ENCODE results near the gene RPS29. TPM values are rescaled to one million over a fixed set of nuclear protein-coding genes. Genes with fewer than 3 reads are reported as not detected.
A peak's percentile ranks its signal among the peaks of the same experiment; 100 is the strongest.

Gene RPS29
- total and polyA plus RNA-seq, 9 of the 15 experiments (the other 6 are each of a cell fraction or from before 2014, with no cell fraction given): 1,545 to 5,012 (median 2,448) TPM

DNA sequence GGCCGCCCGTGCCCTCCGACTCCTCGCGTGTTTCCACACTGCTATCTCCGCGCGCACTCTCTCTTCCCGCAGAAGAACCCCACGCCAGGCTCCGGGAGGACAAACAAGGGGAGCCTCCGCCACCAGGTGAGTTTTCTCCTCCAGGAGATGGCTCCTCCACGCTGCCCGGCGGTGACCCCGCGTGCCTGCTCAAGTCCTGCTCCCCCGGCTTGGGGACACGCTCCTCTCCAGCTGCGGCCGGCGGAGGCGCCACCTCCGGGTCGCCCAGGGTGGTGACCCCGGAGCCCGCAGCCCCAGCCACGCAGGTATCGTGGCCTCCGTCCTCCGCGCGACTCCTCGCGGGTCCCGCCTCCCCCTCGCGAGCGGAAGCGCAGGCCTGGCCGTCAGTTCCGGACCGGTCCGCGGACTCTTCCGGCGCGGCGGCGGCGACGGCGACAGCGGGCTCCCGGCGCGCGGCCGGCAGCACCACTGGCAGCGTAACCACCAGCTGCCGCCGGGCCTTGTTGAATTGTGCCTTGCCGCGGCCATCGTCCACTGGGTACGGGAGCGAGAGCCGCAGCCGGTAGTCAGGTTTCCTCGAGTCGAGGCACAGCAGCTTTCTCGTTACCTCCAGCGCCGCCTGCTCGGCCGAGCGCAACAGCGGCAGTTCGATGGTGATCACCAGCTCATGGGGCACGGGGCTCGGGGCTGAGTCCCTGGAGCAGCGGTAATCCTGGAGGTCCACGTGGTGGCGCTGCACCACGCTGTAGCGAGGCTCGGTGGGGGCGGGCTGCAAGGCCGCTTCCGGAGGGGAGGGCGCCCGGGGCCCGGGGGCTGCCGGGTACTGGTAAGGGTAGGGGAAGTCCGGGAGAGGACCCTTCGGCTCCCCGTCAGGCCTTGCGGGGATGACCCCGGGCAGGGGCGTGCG, 47.7 kb upstream of the RPS29 start (continued):
- TF ChIP-seq, protein P1, sequence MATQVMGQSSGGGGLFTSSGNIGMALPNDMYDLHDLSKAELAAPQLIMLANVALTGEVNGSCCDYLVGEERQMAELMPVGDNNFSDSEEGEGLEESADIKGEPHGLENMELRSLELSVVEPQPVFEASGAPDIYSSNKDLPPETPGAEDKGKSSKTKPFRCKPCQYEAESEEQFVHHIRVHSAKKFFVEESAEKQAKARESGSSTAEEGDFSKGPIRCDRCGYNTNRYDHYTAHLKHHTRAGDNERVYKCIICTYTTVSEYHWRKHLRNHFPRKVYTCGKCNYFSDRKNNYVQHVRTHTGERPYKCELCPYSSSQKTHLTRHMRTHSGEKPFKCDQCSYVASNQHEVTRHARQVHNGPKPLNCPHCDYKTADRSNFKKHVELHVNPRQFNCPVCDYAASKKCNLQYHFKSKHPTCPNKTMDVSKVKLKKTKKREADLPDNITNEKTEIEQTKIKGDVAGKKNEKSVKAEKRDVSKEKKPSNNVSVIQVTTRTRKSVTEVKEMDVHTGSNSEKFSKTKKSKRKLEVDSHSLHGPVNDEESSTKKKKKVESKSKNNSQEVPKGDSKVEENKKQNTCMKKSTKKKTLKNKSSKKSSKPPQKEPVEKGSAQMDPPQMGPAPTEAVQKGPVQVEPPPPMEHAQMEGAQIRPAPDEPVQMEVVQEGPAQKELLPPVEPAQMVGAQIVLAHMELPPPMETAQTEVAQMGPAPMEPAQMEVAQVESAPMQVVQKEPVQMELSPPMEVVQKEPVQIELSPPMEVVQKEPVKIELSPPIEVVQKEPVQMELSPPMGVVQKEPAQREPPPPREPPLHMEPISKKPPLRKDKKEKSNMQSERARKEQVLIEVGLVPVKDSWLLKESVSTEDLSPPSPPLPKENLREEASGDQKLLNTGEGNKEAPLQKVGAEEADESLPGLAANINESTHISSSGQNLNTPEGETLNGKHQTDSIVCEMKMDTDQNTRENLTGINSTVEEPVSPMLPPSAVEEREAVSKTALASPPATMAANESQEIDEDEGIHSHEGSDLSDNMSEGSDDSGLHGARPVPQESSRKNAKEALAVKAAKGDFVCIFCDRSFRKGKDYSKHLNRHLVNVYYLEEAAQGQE (IDR thresholded peaks at IDR 0.05; ENCODE audit: borderline replicate concordance): peak; percentile 54; the same call in 1 of the 2 replicates
- TF ChIP-seq, protein P1 (CRISPR knock-in tag; IDR thresholded peaks at IDR 0.05; ENCODE audit: low read depth): no peak
- no peak for TF ChIP-seq ZNF707 (CRISPR knock-in tag; conservative IDR thresholded peaks at IDR 0.05)
- TF ChIP-seq SMC3 (conservative IDR thresholded peaks at IDR 0.05; ENCODE audit: insufficient read depth, low read depth, low read length): peak; percentile 46
- peak; percentile 10; the same call in 1 of the 2 replicates for TF ChIP-seq ZNF121 (CRISPR knock-in tag; conservative IDR thresholded peaks at IDR 0.05)
- TF ChIP-seq, protein P2, sequence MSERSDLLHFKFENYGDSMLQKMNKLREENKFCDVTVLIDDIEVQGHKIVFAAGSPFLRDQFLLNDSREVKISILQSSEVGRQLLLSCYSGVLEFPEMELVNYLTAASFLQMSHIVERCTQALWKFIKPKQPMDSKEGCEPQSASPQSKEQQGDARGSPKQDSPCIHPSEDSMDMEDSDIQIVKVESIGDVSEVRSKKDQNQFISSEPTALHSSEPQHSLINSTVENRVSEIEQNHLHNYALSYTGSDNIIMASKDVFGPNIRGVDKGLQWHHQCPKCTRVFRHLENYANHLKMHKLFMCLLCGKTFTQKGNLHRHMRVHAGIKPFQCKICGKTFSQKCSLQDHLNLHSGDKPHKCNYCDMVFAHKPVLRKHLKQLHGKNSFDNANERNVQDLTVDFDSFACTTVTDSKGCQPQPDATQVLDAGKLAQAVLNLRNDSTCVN (CRISPR knock-in tag; IDR thresholded peaks at IDR 0.05): no peak
- TF ChIP-seq ZNF551 (CRISPR knock-in tag; IDR thresholded peaks at IDR 0.05): no peak
- TF ChIP-seq MBD2 (IDR thresholded peaks at IDR 0.05; ENCODE audit: borderline replicate concordance, low read depth): no peak; the same call in 1 of the 2 replicates
- TF ChIP-seq POLR2AphosphoS5 (IDR thresholded peaks at IDR 0.05; ENCODE audit: control insufficient read depth, insufficient read depth, low read depth, low read length): peak; percentile 31
- peak; percentile 20; the same call in 1 of the 2 replicates for TF ChIP-seq ZNF24 (IDR thresholded peaks at IDR 0.05)
- peak; percentile 42 to 45; a peak in 1 of 4 replicates for TF ChIP-seq FOXK2 (conservative IDR thresholded peaks at IDR 0.05 in 1 of 2, IDR thresholded peaks at IDR 0.05 in 1 of 2; ENCODE audit: low read depth in 2 of 2)
- TF ChIP-seq, protein P3, sequence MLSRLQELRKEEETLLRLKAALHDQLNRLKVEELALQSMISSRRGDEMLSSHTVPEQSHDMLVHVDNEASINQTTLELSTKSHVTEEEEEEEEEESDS (CRISPR knock-in tag; IDR thresholded peaks at IDR 0.05): no peak
- TF ChIP-seq, protein P4, sequence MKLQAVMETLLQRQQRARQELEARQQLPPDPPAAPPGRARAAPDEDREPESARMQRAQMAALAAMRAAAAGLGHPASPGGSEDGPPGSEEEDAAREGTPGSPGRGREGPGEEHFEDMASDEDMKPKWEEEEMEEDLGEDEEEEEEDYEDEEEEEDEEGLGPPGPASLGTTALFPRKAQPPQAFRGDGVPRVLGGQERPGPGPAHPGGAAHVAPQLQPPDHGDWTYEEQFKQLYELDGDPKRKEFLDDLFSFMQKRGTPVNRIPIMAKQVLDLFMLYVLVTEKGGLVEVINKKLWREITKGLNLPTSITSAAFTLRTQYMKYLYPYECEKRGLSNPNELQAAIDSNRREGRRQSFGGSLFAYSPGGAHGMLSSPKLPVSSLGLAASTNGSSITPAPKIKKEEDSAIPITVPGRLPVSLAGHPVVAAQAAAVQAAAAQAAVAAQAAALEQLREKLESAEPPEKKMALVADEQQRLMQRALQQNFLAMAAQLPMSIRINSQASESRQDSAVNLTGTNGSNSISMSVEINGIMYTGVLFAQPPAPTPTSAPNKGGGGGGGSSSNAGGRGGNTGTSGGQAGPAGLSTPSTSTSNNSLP (IDR thresholded peaks at IDR 0.05; ENCODE audit: borderline replicate concordance, low read depth, low read length): 0 out of 2 replicates have a peak, but pooled peaks have one; percentile 20
- peak; percentile 65 to 68 for TF ChIP-seq RAD21 (CRISPR knock-in tag; conservative IDR thresholded peaks at IDR 0.05 in 1 of 2, IDR thresholded peaks at IDR 0.05 in 1 of 2)
- peak; percentile 91 for TF ChIP-seq POLR2A (conservative IDR thresholded peaks at IDR 0.05)
- no peak for TF ChIP-seq NFXL1 (CRISPR knock-in tag; IDR thresholded peaks at IDR 0.05)
